ENCODE results near the gene CNTFR.

The CNTFR gene

DNA sequence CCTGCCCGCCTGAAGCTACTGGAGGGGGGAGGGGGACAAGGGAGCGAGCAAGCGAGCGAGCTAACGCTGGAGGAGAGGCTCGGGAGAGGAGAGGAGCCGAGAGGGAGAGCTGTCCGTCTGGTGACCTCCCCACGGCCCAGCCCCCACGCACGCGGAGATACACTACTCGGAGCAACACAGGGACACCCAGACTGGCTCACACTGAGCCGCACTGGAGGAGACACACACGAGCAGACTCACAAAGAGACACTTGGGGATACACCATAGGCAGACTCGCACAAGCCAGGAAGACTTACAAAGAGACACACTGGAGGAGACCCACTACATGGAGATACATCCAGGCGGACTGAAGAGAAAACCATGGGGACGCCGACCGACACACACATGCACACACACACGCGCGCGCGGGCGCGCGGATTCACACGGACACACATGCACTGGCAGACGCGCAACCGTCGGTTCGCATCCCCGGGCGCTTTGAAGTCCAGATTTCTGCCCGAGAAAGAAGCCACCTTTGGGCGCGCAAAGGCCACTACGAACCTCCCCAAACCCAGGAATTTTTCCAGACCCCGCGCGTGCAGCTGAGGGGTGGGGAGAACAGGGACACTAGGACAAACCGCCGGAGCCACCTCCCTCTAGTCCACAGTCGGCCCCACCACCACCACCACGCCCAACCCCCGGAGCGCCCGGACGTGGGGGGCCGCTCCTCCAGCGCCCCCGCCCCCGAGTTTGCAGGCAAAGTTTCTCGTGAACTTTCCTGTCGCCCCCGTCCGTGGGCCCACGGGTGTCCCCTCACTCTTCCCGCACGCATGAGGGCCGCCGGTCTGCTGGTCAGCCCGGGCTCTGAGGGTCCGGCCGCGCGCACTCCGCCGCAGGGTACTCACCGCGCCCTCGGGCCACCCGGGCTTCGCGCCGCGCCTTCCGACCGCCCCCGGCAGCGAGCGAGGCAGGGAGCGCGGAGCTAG, 571 bp downstream of the CNTFR start:
- no peak for DNase-seq

DNA sequence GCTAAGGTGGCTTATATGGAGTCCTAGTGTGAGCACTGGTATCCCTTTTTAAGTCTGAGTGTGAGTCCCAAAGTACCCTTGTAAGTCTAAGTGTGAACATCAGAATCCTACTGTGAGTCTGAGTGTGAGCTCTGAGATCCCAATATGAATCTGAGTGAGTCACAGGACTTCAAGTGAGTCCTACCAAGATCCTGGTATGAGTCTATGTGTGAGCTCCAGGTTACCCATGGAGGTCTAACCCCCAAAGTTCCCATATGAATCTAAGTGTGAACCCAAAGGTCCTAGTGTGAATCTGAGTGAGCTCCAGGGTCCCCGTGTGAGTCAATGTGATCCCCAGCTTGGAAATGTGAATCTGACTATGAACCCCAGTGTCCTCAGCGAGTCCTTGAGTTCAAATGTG, 2.3 kb downstream of the CNTFR start:
- DNase-seq, result no peak

GRCh38 chr9:34585946-34586669, 3.4 kb downstream of the CNTFR start:
- DNase-seq, result no peak

DNA sequence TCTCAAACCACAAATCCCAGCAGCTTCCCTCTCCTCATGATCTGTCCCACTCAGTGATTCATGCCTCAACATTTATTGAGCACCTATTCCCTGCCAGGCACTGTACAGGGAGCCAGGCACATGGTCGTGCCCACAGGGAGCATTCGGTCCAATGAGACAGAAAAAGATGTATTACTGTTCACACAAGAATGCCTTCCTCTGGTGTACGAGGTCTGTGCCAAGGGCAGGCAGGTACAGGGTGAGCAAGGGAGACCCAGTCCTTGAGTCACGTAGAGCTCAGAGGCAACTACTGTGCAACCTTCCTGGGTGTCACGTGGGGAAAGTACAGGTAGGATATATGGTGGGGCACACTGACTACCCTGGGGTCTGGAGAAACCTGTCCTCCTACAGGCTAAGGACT, 4.6 kb downstream of the CNTFR start:
- DNase-seq, result no peak

- DNase-seq, result no peak
These were observed 6.7 kb downstream of the CNTFR start for GRCh38 chr9:34582787-34583186.

DNA sequence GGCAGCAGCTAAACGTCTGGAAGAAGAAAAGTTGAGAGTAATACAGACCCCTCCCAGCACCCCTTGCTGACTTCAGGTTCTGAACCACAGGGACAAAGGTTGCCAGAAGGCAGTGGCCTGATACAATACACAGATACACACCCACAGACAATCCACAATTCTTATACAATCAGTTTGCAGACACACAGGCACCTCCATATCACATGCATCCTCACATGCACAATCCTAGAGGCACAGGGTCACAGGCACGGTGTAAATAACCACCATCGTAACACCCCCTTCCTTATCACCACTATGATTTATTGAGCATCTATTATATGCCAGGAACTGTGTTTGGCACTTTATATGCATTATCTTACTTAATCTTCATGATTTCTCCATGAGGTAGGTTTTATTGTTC, 8.2 kb downstream of the CNTFR start:
- no peak for DNase-seq

- DNase-seq, result no peak
These were observed 9.2 kb downstream of the CNTFR start for GRCh38 chr9:34580358-34580757.

GRCh38 chr9:34579808-34580163, 9.7 kb downstream of the CNTFR start:
- DNase-seq, result no peak

DNA sequence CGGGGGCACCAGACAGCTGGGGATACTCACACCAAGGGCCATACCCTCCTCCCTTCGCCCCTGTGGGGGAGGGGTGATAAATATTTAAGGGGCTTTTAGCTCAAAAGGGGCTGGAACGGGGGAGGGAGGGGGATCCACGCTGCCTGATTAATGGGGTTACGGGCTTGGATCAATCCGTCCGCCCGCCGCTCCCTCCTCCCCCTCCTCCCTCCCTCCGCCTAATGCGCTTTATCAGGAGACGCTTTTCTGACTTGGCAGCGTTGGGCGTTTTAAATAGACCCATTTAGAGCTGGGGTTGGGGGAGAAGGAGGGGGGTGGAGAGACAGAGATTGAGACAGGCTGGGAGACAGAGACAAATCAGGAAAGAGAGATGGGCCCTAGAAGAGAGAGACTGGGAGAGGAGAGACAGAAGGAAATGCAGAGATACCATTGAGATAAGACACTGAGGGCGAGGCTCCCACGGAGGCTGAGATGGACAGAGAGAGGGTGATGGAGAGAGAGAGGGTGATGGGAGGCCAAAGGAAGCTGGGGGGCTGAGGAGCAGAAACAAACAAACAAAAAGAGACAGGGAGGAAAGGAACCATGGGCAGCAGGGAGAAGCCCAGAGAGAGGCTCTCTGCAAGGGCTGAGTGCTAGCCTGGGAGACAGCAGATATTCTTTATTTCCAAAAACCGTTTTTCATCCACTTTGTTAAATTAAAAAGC, 10.3 kb downstream of the CNTFR start:
- DNase-seq, result no peak

GRCh38 chr9:34578241-34579103, 11.1 kb downstream of the CNTFR start:
- no peak for DNase-seq

- DNase-seq, result no peak
These were observed 11.9 kb downstream of the CNTFR start for GRCh38 chr9:34577400-34578240.

DNA sequence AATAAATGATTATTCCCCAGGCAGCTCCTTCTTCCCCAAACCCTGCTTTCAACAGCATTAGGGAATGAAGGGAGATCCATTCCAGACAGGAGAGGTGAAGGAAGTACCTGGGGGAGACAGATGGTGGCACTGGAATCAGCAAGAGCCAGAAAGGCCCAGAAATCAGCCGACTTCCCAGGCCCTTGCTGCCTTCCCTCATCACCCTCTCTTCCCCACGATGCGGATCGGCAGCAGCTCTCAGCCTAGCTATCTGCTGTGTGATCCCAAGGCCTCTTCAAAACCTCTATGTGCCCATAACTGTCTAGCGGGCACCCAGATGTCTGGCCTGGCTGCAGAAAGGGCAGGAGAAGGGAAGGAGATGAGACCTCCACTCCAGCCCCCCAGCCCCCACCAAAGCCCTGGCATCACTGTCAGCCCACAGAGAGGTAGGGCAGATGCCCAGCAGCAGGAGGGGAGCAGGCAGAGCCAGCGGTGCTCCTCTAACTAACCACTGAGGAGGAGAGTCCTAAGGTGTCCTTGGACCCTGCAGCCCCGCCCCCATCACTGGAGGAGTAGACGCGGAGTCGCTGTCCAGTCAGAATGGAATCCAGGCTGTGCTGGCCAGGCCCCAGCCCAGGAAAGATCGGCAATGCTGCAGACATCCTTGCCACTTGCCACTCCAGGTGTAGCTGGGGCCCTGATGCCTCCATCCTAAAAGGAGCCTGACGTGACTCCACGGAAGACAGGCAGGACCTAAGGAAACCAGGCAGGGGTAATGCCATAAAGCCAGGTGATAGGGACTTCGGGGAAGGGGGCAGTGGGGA, 12.7 kb downstream of the CNTFR start:
- no peak for DNase-seq

- no peak for DNase-seq
These were observed 13.5 kb downstream of the CNTFR start for GRCh38 chr9:34575862-34576596.

DNA sequence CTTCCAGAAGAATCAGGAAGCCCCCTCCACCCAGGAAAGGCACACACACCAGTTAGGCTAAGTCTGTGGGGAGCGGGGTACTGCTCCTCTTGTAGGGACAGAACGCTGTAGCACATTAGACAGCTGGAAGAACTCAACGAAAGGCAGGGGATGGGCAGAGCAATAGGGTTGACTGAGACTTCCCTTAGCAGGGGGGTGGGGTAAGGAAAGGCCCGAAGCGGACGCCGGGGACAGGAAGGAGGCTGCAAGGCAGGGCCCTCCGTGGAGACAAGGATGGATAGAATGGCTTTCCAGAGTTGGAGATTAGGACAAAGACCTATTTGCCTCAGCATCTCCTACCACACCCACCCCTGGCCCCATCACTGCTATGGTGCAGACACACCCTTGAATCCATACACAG, 14.3 kb downstream of the CNTFR start:
- DNase-seq, result no peak

DNA sequence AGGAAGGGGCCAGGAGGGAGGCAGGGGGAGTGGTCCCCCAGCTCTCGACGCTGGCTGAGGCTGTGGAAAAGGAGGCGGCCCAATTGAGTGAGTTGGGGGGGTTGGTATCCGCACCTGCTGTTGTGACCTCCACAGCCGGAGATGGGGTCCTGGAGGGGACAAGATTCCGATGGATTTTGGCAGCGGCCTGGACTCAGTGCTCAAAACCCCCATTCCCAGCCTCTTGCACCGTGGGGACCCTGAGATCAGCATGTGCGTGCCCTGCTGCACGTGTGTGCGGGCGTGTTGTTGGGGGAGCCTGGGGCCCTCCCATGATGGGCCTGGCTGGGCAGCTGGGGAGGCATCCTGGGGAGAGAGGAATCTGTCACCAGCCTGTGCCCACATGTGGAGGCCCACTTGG, 15.0 kb downstream of the CNTFR start:
- no peak for DNase-seq

GRCh38 chr9:34573599-34574325, 15.8 kb downstream of the CNTFR start:
- DNase-seq, result no peak

DNA sequence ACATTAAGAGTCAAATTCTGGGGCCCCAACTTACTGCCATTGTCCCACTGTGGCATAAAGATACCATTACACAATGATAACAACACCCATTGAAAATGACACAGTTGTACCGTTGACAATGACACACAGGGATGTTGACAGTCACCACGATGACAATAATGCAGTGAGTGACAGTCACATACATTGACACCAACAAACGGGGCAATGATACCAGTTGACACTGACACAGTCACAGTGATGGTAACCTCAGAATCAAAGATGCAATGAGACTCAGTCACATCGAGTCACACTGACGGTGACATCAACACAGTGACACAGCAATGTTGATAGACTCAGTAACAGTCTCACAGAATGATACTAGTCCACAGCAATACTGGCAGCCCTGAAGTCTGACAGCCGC, 16.9 kb downstream of the CNTFR start:
- no peak for DNase-seq

DNA sequence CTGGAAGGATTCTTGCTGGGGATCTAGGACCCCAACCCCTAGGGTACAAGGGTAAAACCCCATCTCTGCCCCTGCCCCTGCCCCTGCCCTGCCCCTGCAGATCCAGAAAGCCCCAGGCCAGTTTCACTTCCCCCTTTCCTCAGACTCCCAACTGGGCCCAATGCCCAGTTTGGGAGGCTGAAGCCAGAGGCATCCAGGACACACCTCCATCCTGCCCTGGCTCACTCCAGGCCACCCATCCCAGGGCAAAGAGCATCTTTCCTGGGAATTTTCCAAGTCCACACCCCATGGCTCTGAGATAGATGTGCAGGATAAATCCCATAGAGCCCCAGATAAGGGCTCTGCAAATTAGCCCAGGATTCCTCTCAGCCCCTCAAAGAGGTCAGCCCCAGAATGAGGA, 17.4 kb downstream of the CNTFR start:
- DNase-seq, result no peak

- no peak for DNase-seq
These were observed 18.1 kb downstream of the CNTFR start for GRCh38 chr9:34571481-34571810.

All from CD4-positive, alpha-beta T cell treated with Interferon gamma for 1 hour (primary cell).